Erythroblast (primary cell): ENCODE results near the gene BRI3BP.

Experiments used
- GATA1 ChIP-seq: IDR thresholded peaks from 2 replicates; pipeline ENCODE4 v1.6.1; 2011; ENCODE audit warnings: low read depth, mild to moderate bottlenecking, control low read depth, low read length, moderate library complexity
- POLR2A ChIP-seq: IDR thresholded peaks from 2 replicates; pipeline ENCODE4 v1.6.1; 2011; ENCODE audit warnings: mild to moderate bottlenecking, low read length

DNA sequence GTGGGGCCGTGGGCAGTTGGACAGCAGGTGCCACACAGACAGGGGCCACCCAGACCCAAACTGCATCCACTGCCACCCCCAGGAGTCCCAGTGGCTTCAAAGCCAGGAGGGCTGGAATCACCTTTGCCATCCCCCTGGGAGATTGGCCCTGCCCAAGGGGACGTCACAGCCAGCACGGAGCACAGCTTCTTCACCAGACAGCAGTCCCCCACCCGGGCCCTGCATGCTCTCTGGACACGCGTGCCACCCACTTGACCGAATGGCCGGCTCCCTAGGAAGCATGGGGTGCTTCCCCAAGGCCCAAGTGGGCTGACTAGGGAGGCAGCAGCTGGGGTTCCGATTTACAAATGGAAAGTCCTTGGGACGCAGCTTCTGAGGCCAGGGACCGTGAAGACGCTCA lies 21.8 kb upstream of the BRI3BP start:
- no peak for TF ChIP-seq GATA1
- TF ChIP-seq POLR2A = no peak
